Renal cortex interstitium (tissue), 11 donors: ENCODE results near the gene ZNF324B. TPM values are rescaled to one million over a fixed set of nuclear protein-coding genes. Genes with fewer than 3 reads are reported as not detected.
"Not testable (repeated sequence)": the region's sequence is repeated elsewhere in the genome, so short reads cannot be mapped to it uniquely, and the experiment has no call there.

Experiments used
- DNase-seq, 11 donors: peaks; one replicate each; pipeline ENCODE4 v3.0.0-alpha.2; 2013; ENCODE audit warnings: low read depth in 9 of 11, low spot score in 4 of 11; ENCODE audit errors: extremely low read depth in 1 of 11
- polyA plus RNA-seq, 3 donors: library from polyadenylated mRNA; unstranded; fragments of 120-200 nt; gene quantifications; one replicate each; pipeline ENCODE4 v1.2.1, GENCODE V29; 2013; ENCODE audit not compliant: insufficient read length in 3 of 3

ZNF324B gene
- polyA plus RNA-seq, 3 donors = 5.2 to 7.4 (median 7.3) TPM

DNA sequence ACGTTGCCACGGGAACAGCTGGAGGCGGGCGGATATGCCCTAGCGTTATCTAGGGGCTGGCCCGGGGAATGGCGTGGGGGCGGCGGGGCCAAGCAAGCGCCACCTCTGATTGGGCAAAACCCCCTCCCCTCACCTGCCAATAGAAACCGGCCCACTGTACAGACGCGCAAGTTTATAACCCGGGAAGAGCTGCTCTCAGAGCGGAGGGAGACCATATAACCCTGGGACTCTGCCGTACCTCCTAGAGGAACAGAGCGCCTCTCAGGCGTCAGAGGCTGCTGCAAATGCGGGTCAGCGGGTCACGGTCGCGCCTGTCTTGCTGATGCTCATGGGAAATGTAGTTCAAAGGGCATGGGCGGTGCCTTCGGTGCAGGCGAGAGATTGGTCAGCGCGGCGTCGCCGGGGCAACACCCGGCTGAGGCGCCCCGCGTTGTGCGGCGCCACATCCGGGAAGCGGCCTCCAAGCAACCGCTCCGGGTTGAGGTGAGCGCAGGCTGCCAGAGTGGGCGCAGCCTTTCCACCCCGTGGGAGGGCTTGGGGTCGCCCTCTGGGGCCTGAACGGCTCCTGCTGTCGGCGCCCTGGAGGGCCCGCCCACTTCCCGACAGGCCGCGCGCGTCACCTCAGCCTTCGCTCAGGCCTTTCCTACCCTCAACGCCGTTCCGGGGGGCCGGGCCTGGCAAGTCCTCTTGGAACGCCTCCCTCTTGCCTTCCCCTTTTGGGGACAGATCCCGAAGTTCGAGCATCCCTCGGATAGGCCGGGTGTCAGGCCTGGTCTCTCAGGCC lies 24.5 kb downstream of the ZNF324B start, which contains the start of gene ZNF446:
ZNF446 (plus strand) TSS at position 639 of the 784 bp plus-strand sequence. CDS start 867 bp downstream, outside the sequence.
- DNase-seq = peak; percentile 92 to 97 (median 96)

DNA sequence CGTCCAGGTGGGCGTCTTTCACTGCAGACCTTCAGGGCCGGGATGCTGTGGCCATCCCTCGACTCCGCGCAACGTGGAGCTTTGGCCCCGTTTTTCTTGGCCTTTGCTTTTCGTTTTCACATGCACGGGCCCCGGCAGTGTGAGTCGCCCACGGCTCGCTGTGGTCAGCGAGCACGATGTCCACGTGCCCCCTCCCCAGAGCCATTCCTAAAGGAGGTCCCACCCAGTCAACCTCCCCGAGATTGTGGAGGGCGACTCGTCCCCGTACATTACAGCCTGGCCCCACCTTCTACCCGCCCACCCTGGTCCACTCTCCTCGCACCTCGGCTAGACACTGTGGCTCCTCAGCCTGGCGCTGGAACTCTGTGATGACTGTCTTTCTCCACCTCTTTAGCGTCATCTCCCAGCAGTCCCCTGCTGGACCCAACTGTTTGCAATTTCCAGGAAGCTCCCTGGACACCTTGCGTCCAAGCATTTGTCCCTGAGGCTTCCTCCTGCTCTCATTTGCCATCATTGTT lies 25.1 kb downstream of the ZNF324B start:
- DNase-seq = no peak

DNA sequence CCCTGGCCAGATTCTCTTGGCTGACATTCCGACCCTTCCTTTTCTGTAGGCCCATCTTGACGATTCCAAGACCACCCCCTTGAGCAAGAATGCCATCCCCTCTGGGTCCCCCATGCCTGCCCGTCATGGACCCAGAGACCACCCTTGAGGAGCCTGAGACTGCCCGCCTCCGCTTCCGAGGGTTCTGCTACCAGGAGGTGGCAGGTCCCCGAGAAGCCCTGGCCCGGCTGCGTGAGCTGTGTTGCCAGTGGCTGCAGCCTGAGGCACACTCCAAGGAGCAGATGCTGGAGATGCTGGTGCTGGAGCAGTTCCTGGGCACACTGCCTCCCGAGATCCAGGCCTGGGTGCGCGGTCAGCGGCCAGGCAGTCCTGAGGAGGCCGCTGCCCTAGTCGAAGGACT lies 25.7 kb downstream of the ZNF324B start:
- no peak for DNase-seq

DNA sequence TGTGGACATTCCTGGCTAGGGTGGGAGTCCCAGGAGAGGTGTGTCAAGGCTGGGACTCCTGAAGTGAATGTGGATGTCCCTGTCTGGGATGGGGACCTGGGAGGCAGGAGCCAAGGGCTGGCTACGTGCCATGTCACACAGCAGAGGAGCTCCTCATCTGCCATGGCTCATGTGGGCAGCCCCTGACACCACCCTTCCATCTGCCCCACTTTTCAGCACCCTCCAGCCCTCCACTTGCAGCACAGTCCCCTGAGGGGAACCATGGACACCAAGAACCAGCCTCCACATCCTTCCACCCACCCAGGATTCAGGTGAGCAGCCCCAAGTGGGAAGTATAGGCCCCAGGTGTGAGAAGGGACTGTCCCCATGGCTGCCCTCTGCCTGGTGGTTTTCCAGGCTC lies 26.4 kb downstream of the ZNF324B start:
- no peak for DNase-seq

DNA sequence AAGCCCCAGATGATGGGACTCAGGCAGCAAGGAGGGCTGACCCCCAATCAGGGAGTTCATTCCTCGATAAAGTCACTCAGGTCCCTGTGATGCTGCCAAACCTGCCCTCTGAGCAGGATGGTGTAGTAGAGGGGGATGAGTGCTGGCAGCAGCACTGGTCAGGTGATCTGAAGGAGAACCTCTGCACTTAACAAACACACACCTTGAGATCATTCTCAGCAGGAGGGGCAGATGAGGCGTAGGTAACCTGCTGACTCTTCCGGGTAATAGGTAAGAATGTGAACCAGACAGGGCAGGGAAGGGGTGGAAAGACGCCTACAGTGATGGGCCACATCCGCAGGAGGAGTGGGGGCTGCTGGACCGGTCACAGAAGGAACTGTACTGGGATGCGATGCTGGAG lies 27.9 kb downstream of the ZNF324B start:
- DNase-seq = no peak

DNA sequence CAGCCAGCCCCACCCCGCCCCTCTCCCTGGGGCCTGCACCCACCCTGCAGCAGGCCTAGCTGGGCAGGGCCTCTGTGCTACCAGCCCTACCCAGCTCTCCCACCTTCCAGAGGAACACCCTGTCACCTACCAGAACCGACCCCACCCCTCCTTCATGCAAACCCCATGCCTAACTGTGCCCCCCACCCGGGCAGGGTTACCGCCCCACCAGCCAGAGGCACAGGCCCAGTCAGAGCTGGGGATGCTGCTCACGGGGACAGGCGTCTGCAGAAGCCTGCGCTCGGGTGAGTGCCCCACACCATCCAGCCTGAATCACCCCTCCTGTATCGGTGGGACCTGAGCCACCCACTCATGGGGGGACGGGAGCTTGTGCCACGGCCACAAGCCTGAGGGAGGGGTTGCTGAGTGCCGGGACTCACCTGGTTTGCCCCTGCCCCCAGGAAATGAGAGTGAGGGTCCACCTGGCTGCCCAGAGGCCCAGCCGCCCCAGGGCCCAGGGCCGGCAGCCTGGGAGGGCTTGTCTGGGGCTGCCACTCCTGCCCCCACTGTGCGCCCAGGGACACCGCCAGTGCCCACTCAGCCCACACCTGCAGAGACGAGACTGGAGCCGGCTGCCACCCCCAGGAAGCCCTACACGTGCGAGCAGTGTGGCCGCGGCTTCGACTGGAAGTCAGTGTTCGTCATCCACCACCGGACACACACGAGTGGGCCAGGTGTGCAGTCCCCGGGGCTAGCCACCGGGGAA lies 28.5 kb downstream of the ZNF324B start:
- no peak for DNase-seq

DNA sequence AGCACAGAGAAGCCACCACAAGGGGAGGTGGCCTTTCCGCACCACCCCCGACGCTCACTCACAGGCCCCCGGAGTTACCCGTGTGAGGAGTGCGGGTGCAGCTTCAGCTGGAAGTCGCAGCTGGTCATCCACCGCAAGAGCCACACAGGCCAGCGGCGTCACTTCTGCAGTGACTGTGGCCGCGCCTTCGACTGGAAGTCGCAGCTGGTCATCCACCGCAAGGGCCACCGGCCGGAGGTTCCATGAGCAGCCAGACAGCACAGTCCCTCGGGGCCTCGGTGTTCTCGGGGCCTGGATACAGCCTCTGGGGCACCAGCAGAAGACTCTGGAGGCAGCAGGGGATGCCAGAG lies 29.0 kb downstream of the ZNF324B start:
- no peak for DNase-seq

DNA sequence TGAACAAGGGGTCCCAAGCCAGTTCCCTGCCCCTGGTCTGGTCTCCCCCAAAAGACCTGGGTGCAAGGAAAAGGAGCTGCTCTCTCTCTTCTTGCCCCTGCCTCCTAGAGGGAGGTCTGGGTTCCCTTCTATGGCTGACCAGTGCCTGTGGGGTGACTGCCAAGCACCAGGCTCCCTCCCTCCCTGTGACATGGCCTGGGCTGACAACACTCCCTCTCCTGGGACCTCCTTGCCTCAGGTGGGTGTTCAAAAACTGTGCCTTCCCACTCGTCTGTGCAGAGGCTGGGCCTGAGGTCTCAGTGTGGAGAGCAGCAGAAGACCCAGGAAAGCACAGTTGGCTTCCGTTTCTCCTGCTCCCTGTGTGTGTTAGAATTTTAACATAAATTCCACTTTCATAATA lies 29.4 kb downstream of the ZNF324B start:
- DNase-seq = no peak

DNA sequence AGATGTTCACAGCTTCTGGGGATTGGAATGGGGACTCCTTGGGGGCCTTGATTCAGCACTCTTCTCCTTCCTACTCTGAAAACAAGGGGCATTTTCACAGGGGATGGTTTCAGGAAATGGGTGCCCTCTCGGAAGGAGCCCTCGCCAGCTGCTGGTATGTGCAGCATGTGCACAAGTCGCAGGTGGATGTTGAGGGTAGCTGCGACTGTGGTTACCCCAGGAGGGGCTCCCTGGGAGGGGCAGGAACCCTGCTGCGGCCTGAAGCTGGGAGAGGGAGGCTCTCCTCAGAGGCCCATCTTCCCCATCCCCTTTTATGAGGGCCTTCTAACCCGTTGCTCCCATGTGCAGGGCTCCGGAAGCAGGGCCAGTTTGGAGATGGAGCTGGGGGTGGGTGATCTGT lies 30.9 kb downstream of the ZNF324B start:
- no peak for DNase-seq

DNA sequence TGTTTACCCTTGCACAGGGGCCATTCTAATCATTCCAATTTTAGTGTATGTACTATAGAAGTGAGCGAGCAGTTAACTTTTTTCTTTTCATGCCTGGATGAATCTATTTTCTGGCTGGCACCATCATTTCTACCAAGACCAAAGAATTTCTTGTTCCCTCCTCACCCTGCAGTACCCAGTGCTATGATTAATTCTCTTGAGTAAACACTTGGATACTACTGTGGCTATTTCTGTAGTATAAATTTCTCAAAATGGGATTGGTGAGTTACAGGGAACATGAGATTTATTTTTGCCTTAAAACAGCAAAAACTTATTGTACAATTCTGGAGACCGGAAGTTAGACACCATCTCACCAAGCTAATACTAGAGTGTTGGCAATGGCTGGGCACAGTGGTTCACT lies 32.4 kb downstream of the ZNF324B start:
- DNase-seq = no peak

DNA sequence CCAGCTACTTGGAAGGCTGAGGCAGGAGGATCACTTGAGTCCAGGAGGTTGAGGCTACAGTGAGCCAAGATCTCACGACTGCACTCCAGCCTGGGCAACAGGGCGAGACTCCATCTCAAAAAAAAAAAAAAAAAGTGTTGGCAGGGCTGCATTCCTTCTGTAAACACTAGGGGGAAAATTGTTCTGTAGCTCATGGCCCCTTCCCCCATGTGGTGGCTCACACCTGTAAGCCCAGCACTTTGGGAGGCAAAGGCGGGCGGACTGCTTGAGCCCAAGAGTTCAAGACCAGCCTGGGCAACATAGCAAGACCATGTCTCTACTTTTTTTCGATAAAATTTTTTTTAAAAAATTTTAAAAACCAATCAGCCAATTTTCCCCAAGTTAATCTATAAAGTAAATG lies 32.9 kb downstream of the ZNF324B start:
- not testable (repeated sequence) for DNase-seq

DNA sequence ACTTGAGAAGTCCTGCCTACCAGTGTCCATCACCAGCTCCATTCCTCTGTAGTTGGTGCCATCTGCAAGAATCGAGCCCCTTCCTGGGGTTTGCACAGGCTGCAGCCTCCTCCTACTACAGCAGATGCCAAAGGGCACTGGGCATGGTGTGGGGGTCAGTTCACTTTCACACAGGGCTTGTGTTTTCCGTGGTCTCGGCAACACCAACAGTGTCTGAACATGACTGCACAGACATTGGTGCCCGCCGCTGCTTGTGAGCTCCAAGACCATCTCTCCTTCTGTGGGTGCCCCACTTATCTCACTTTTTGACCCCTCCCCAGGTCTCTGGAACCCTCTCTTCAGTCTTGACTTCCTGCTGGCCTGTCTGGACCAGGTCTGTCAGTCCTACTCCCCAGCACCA lies 40.0 kb downstream of the ZNF324B start:
- DNase-seq = no peak

DNA sequence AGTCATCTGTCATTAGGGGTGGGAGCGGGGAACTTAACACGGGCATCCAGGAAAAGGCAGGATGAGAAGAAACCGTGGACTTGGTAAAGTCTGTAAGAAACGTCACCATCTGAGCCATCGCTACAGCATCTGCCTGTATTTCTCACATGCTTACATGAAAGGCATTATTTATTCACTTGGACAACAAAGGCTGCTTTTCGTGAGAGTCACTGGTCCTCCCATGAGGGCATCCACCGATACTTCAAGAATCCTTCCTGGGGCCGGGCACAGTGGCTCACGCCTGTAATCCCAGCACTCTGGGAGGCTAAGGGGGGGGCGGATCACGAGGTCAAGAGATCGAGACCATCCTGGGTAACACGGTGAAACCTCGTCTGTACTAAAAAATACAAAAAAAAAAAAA lies 40.8 kb downstream of the ZNF324B start:
- no peak for DNase-seq

DNA sequence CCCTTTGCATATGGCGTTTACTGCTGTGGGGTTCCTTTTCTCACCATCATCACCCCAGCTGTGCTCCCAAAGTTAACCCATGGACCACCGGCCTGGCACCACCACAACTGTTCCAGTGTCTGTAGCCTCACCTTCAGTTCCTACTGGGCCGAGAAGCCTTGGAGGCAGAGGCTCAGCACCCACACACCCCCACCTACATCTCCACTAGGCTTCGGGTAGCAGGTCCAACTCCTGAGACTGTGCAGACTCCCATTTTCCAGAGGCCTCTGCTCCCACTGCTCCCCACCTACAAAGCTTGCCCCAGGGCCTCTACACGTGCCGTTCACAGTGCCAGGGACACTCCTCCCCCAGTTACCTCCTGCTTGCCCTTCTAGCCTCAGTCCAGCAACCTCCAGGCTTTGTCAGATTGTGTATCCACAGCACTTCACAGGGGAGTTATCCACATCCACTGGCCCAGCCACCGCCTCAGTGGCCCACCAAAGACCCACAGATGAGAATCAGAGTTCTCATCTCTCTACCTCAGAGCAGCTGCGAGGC lies 46.3 kb downstream of the ZNF324B start:
- no peak for DNase-seq

DNA sequence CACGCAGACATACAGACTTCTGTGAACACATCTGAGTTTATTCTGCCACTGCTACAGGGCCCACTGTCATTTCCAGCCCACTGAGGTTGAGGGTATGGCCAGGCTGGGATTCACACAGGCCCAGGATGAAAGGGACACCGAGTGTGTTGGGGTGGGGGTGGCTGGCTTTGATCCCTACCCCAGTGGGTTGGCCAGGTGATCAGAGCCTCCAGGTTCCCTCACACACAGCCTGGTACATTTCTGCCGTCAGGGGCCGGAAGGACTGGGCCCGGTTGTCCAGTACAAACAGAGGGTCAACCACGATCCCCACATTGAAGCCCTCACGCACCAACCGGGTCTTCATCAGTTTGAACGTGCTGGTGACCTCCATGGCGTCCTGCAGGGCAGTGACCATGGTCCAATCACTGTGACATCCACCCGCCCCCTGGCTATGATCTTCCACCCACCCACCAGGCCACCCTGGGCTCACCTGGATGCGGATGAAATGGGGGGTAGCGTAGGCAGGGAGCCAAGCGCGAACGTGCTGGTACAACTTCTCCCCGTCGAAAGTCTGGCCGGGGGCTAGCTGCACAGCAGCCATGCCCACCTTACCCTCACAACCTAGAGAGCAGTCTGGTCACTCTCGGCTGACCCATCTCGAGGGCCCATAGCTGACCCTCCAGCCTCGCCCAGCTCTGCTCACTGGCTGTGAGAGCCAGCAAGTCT lies 47.0 kb downstream of the ZNF324B start:
- DNase-seq = no peak

DNA sequence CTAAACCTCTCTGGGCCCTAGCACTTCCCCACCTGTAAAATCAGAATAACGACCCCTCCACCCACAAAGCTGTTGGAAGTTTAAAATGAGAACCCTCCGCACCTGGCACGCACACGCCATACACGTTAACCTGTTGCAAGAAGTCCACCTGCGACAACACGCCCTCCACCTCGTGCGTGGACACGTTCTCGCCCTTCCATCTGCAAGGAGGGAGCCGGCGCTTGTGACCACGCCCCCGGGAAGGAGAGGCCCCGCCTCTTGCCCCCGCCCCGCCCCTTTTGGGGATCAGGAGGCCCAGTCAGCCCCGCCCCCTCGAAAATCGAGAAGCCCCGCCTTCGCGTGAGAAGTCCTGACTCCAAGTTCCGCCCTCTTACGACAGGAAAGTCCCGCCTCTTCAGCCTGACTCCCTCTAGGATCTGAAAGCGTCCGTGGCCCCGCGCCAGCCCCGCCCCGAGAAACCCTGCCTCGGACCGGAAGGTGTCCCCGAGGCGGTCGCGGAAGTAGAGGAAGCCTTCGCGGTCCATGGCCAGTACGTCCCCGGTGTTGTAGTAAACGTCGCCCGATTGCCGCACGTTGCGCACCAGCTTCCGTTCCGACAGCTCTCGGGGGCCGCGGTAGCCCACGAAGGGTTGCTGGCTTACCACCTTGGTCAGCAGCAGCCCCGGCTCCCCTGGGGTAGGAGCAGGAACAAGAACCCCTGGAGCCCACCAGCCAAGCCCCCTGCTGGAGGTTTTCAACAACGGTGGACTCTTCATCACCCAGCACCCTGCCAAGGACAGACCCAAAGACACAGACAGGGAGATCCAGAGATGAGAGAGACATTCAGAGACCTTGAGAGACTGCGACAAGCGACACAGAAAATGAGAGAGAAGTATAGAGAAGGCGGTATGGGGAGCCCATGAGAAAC lies 47.9 kb downstream of the ZNF324B start:
- DNase-seq = peak; percentile 88 to 99 (median 97)

DNA sequence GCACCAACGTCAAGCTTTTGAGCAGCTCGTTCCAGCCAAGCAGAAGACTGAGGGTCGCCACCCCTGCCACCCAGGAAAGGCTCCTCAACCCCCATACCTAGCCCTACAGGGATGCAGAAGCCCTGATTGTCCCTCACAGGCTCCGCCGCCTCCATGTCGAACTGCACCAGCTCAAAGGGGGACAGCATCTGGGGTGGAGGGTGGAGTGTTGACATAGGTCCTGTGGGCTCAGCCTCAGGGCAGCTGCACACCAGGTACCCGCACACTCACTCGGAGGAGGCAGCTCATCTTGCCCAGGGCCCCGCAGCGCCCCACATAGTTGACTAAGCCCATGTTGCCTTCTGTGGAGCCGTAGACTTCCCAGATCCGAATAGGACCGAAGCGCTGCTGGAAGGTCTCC lies 48.8 kb downstream of the ZNF324B start:
- no peak for DNase-seq
